Heart left ventricle (tissue), 16 donors: ENCODE data around the gene CA9. TPM values are rescaled to one million over a fixed set of nuclear protein-coding genes. Genes with fewer than 3 reads are reported as not detected.

Source experiments
- ATAC-seq, 4 donors: fragments of 200-7000 bp; cut with Tn5 transposase; one replicate each; pipeline ENCODE4 v1.9.1; 2020 to 2022; ENCODE audit warnings: moderate library complexity in 4 of 4, mild to moderate bottlenecking in 3 of 4, moderate number of reproducible peaks in 1 of 4
- DNase-seq, 5 donors: peaks; one replicate each; pipeline ENCODE4 v3.0.0-alpha.2; 2020
- H3K27ac ChIP-seq, 12 donors: fragments of 200-600 bp; sonication (generic) in 4 of 12; one replicate each; pipeline versions ENCODE4 v1.5.0 to v1.8.0; 2016 to 2022; ENCODE audit warnings: mild to moderate bottlenecking in 2 of 12
- H3K27me3 ChIP-seq, 9 donors: fragments of 200-600 bp; sonication (generic) in 2 of 9; one replicate each; pipeline versions ENCODE4 v1.5.1 to v1.8.0; 2016 to 2022; ENCODE audit warnings: mild to moderate bottlenecking in 3 of 9
- H3K36me3 ChIP-seq, 9 donors: fragments of 200-600 bp; sonication (generic) in 2 of 9; one replicate each; pipeline versions ENCODE4 v1.5.0 to v1.8.0; 2018 to 2022; ENCODE audit warnings: mild to moderate bottlenecking in 2 of 9
- H3K4me1 ChIP-seq, 12 donors: fragments of 200-600 bp; sonication (generic) in 4 of 12; one replicate each; pipeline versions ENCODE4 v1.5.0 to v1.8.0; 2016 to 2022; ENCODE audit warnings: mild to moderate bottlenecking in 3 of 12
- H3K4me3 ChIP-seq, 12 donors: fragments of 200-600 bp; sonication (generic) in 4 of 12; one replicate each; pipeline versions ENCODE4 v1.5.0 to v1.8.0; 2017 to 2022; ENCODE audit warnings: mild to moderate bottlenecking in 9 of 12, moderate library complexity in 4 of 12
- H3K9me3 ChIP-seq, 12 donors: fragments of 200-600 bp; sonication (generic) in 4 of 12; one replicate each; pipeline versions ENCODE4 v1.5.0 to v1.8.0; 2016 to 2022; ENCODE audit warnings: mild to moderate bottlenecking in 1 of 12
- POLR2A ChIP-seq, 2 donors: fragments of 450-650 bp; IDR thresholded peaks; one replicate each; pipeline ENCODE4 v1.6.1; 2017; ENCODE audit warnings: antibody characterized with exemption in 2 of 2, mild to moderate bottlenecking in 2 of 2, moderate library complexity in 2 of 2
- WGBS, 4 donors: extraction: QIAGEN DNeasy Blood & Tissue Kit in 2 of 4; methylation state at CpG; one replicate each; pipeline versions ENCODE4 v1.1.5 to v1.1.7; 2013 to 2018; 5-methylcytosine and 5-hydroxymethylcytosine counted together
- intact Hi-C, 10 donors: fragments of 100-400 bp; cut with DNase I; formaldehyde crosslinking; loops; one replicate each; pipeline versions ENCODE4 v1.11.1 to v1.14.2; 2022
- polyA plus RNA-seq, 2 donors: library from polyadenylated mRNA; stranded (reverse); fragments of 200-250 nt; gene quantifications; one replicate each; pipeline ENCODE4 v1.2.3, GENCODE V29; 2013
- total RNA-seq, 9 donors: library from RNA; depleted of rRNA in 2 of 9; stranded (reverse); fragments of >200 nt in 2 of 9; fragmentation: NEBNext Ultra II Directional in 3 of 9; extraction: Animal tissue kit (Norgen Biotek cat#: 25700) in 3 of 9; gene quantifications; one replicate each; pipeline versions ENCODE4 v1.1.0 to v1.2.4, GENCODE V29; 2016 to 2023
- TF ChIP-seq, protein P1 (sequence below), 12 donors: fragments of 200-600 bp; sonication (generic) in 4 of 12; IDR thresholded peaks; one replicate each; pipeline versions ENCODE4 v1.5.0 to v1.8.0; 2018 to 2022; ENCODE audit warnings: antibody characterized with exemption in 12 of 12, mild to moderate bottlenecking in 5 of 12
- donor health status: ischemic (EF 13 %, LVEDD 7.1; RV severe dilation, severe dysfunction).
- donor health status: healthy with polysubstance abuse.
- donor health status: DM: no; HTN: yes; CAD: no.
- donor health status: DM: no; HTN: no; CAD: no.
- donor health status: ischemic (EF 25% LVEDD 6.9; RV normal size, moderate dysfunction).
- donor health status: ischemic (EF 25% LVEDD 5.7; RV mildly dilated, moderate dysfunction).
- donor health status: healthy.
- donor health status: DM: yes; HTN: yes; CAD: no.
- donor health status: ischemic (EF 35%, LVEDD 5.7; RV mildly dilated, moderate dysfunction).
- donor health status: nonischemic (EF 11% LVEDD 7.7; RV severe dilation, severe dysfunction).
- donor health status: DM: yes; HTN: yes; CAD: no.
- donor health status: PGD.
- donor health status: ischemic (EF 29% LVEDD 5.4; RV normal size, mild dysfunction).
- donor health status: nonischemic (EF 23%, LVEDD 6.1; RV moderate dilation, normal function).

CA9 gene
- total and polyA plus RNA-seq, 11 donors: 0.23 to 13.9 (median 0.54) TPM; not detected in 6

DNA sequence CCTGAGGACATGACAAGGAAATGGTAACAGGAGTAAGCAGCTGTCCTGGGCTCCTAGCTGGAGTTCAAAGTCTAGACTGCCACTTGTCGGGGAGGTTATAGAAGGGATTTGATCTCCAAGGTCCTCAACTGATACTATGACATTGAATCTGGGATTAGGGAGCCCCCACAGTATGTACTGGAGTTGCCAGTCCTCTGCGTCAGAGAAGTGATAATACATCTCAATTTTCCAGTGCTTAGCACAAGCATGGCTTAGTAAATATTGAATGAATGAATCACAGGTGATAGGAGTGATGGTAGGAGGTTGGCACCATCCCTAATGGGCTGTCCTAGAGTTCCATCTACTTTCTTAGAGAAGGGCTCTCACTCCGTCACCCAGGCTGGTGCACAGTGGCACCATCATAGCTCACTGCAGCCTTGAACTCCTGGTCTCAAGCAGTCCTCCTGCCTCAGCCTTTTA, 22.2 kb downstream of the CA9 start:
- intact Hi-C loops: loop anchor here in 4 of 10 donors (5.0 to 10.0 kb wide), 3 partner anchors 34 to 91 kb away; partner anchors contain the start of genes CREB3 (in 1 of the 4), TESK1 (in 1 of the 4) and TLN1 (in 1 of the 4)
- H3K9me3 ChIP-seq: no peaks in the 10 kb centered on the region
- TF ChIP-seq, protein P1, sequence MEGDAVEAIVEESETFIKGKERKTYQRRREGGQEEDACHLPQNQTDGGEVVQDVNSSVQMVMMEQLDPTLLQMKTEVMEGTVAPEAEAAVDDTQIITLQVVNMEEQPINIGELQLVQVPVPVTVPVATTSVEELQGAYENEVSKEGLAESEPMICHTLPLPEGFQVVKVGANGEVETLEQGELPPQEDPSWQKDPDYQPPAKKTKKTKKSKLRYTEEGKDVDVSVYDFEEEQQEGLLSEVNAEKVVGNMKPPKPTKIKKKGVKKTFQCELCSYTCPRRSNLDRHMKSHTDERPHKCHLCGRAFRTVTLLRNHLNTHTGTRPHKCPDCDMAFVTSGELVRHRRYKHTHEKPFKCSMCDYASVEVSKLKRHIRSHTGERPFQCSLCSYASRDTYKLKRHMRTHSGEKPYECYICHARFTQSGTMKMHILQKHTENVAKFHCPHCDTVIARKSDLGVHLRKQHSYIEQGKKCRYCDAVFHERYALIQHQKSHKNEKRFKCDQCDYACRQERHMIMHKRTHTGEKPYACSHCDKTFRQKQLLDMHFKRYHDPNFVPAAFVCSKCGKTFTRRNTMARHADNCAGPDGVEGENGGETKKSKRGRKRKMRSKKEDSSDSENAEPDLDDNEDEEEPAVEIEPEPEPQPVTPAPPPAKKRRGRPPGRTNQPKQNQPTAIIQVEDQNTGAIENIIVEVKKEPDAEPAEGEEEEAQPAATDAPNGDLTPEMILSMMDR (IDR thresholded peaks at IDR 0.05): no peak
- TF ChIP-seq POLR2A (IDR thresholded peaks at IDR 0.05): no peak
- H3K4me1 ChIP-seq: peaks cover 0 to 16% (median 8%) of the 10 kb centered on the region in 12 donors
- 89 to 95% (median 93%) methylated on average over 3 of the region's 3 CpGs for WGBS, 4 donors
- peak overlapping the region in 3 of 12 donors; percentile 14 to 98 (median 28) for H3K27ac ChIP-seq
- peak in 1 of 5 donors; percentile 23 for DNase-seq
- H3K4me3 ChIP-seq: no peak overlapping the region
- peak in 1 of 4 donors; percentile 4 for ATAC-seq
- peaks cover 2 to 61% (median 53%) of the 10 kb centered on the region in 9 donors for H3K36me3 ChIP-seq
- H3K27me3 ChIP-seq: no peaks in the 10 kb centered on the region

DNA sequence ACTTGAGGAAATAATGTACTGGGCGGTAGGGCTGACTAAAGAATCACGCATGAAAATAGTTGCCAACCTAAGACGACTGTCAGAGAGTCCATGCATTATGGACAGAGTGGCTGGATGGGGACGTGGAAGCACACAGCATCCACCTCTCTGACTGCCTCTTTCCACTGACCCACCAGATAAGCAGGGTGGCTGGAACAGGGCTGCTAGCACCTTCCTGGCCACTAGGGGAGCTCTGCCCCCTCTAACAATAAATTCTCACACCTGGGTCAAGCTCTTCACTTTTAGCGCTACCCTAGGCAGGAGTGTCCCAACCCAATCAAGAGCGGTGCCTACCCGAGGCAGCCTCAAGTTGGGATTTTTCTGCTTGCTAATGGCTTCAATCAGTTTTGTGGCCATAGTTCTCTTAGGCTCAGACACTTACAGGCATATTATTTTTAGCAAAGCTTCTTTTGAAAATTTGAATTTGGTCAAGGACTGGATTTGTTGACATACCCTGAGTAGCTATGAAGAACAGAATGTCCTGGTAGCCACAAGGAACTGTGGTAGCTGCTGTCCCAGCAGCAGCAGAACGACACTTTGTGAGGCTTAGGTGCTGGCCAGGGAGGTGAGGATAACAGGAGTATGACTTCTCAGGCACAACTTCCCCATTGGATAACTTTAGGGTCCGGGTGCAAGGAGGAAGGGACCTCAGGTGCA, 22.9 kb downstream of the CA9 start:
- Histone ChIP-seq H3K36me3 (peaks cover 2 to 68% (median 60%) of the 10 kb centered on the region in 9 donors), H3K27ac (peak overlapping the region in 4 of 12 donors; percentile 14 to 98 (median 24)), H3K27me3 (no peaks in the 10 kb centered on the region), H3K4me3 (no peak overlapping the region), H3K9me3 (no peaks in the 10 kb centered on the region), H3K4me1 (peaks cover 0 to 13% (median 5%) of the 10 kb centered on the region in 12 donors)
- ATAC-seq (peak; percentile 49 to 75 (median 73)), DNase-seq (peak in 4 of 5 donors; percentile 44 to 59 (median 54))
- 38 to 43% (median 40%) methylated on average over 9 of the region's 9 CpGs for WGBS, 4 donors
- no peak for TF ChIP-seq POLR2A (IDR thresholded peaks at IDR 0.05)
- TF ChIP-seq, protein P1 (IDR thresholded peaks at IDR 0.05): peak; percentile 82 to 94 (median 88)
- intact Hi-C loops: loop anchor here in 4 of 10 donors (5.0 to 10.0 kb wide), 3 partner anchors 34 to 92 kb away; partner anchors contain the start of genes CREB3 (in 1 of the 4), TESK1 (in 1 of the 4) and TLN1 (in 1 of the 4)

DNA sequence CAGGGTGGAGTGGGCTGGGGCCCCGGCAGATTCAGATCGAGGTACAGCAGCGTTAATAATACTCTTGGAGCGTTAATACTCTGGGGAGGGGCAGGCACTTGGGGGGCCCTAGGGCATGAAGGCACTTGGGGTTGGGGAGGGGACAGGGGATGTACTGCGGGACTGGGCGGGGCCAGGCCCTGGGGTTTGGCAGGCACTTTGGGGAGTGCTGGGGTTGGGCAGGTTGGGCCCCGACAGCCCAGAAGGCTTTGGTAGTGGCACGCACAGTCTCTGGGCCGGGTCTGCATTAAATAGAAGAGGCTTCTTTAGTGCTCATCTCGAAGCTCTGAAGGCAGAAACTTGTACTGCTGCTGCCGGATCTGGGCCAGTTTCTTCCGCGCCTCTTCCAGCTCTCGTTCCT, 23.8 kb downstream of the CA9 start:
- peak in 2 of 5 donors; percentile 18 to 21 for DNase-seq
- TF ChIP-seq, protein P1 (IDR thresholded peaks at IDR 0.05): no peak
- TF ChIP-seq POLR2A (IDR thresholded peaks at IDR 0.05): no peak
- Histone ChIP-seq H3K36me3 (peaks cover 2 to 76% (median 68%) of the 10 kb centered on the region in 9 donors), H3K27ac (peak overlapping the region in 1 of 12 donors; percentile 98), H3K4me1 (peaks cover 0 to 12% (median 4%) of the 10 kb centered on the region in 12 donors), H3K27me3 (no peaks in the 10 kb centered on the region), H3K4me3 (no peak overlapping the region), H3K9me3 (no peaks in the 10 kb centered on the region)
- intact Hi-C loops: loop anchor here in 4 of 10 donors (5.0 to 10.0 kb wide), 3 partner anchors 35 to 93 kb away; partner anchors contain the start of genes CREB3 (in 1 of the 4), TESK1 (in 1 of the 4) and TLN1 (in 1 of the 4)
- peak in 1 of 4 donors; percentile 3 for ATAC-seq
- WGBS, 4 donors: 78 to 82% (median 79%) methylated on average over 12 to 14 of the region's 14 CpGs

DNA sequence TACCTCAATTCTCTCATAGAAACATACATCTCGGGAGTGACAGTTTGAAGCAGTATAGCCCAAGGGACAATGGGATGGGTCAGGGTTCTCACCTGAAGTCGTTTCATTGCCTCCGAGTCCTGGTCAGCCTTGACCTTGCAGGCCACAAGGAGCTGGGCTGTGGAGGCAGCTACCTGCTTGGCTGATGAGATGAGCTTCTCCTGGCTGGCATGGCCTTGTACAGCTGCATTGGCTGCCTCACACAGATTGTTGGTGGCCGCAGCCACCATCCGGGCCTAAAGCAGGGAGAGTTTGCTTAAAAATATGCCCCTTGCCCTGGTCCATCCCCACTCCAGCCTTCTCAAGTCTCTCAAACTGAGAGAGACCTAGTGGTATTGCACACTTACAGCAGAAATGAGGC, 24.5 kb downstream of the CA9 start:
- no peaks in the 10 kb centered on the region for H3K27me3 ChIP-seq
- H3K9me3 ChIP-seq: no peaks in the 10 kb centered on the region
- TF ChIP-seq POLR2A (IDR thresholded peaks at IDR 0.05): no peak
- TF ChIP-seq, protein P1 (IDR thresholded peaks at IDR 0.05): no peak
- WGBS, 4 donors: 87 to 93% (median 89%) methylated on average over 4 to 5 of the region's 5 CpGs
- H3K27ac ChIP-seq: peak overlapping the region in 1 of 12 donors; percentile 98
- ATAC-seq: no peak
- no peak overlapping the region for H3K4me3 ChIP-seq
- peaks cover 0 to 12% (median 4%) of the 10 kb centered on the region in 12 donors for H3K4me1 ChIP-seq
- peak in 2 of 5 donors; percentile 20 to 22 for DNase-seq
- peaks cover 2 to 83% (median 76%) of the 10 kb centered on the region in 9 donors for H3K36me3 ChIP-seq
- intact Hi-C loops: loop anchor here in 4 of 10 donors (5.0 to 10.0 kb wide), 3 partner anchors 34 to 93 kb away; partner anchors contain the start of genes CREB3 (in 1 of the 4), TESK1 (in 1 of the 4) and TLN1 (in 1 of the 4)
